IMR-90 (cell line): Measurements from ENCODE around the gene KAT6B. TPM values are rescaled to one million over a fixed set of nuclear protein-coding genes. Genes with fewer than 3 reads are reported as not detected.

Experiments used
- ATAC-seq: fragments of 200-7000 bp; cut with Tn5 transposase; 2 replicates; pipeline ENCODE4 v1.9.1; 2020; ENCODE audit warnings: low read depth, mild to moderate bottlenecking, moderate library complexity
- BruUV-seq: library from RNA; stranded (reverse); fragments of 400-500 nt; replicated peaks from 2 replicates; lab custom pipeline; 2021; lab: Mats Ljungman, UMichigan
- CTCF ChIA-PET: fragments of 300-600 bp; formaldehyde crosslinking; extraction: SDS; loops from one replicate; lab custom pipeline; 2021; ENCODE audit warnings: antibody characterized with exemption; lab: Yijun Ruan, JAX
- POLR2A ChIA-PET: fragments of 300-600 bp; sonication (Branson Sonifier 250); formaldehyde crosslinking; loops from one replicate; lab custom pipeline; 2022; ENCODE audit warnings: antibody characterized with exemption; ENCODE audit not compliant: unreplicated experiment; lab: Charles Lee
- DNase-seq: peaks from one replicate; pipeline ENCODE4 v3.0.0; 2013
- H2AFZ ChIP-seq: replicated peaks from 2 replicates; pipeline ENCODE3; 2013; ENCODE audit warnings: low read length, mild to moderate bottlenecking; ENCODE audit not compliant: poor library complexity
- H2AK5ac ChIP-seq: 2 replicates; pipeline ENCODE4 v1.6.1; 2013; ENCODE audit warnings: low read depth, low read length, inconsistent platforms
- H2AK9ac ChIP-seq: replicated peaks from 2 replicates; pipeline ENCODE3; 2013; ENCODE audit warnings: mild to moderate bottlenecking, low read depth, low read length, moderate library complexity; ENCODE audit not compliant: poor library complexity
- H2BK120ac ChIP-seq: 2 replicates; pipeline ENCODE4 v1.6.1; 2013; ENCODE audit warnings: low read depth, low read length, inconsistent platforms
- H2BK15ac ChIP-seq: 3 replicates; pipeline ENCODE4 v1.6.1; 2013; ENCODE audit warnings: low read depth, low read length, inconsistent platforms
- H2BK20ac ChIP-seq: 2 replicates; pipeline ENCODE4 v1.6.1; 2013; ENCODE audit warnings: low read depth, mild to moderate bottlenecking, inconsistent platforms, low read length, moderate library complexity
- H2BK5ac ChIP-seq: 2 replicates; pipeline ENCODE4 v1.6.1; 2013; ENCODE audit warnings: mild to moderate bottlenecking, low read depth, low read length, inconsistent platforms; ENCODE audit not compliant: poor library complexity, severe bottlenecking
- H3K14ac ChIP-seq: replicated peaks from 2 replicates; pipeline ENCODE4 v1.6.1; 2013; ENCODE audit warnings: low read depth, low read length, inconsistent platforms
- H3K18ac ChIP-seq: 2 replicates; pipeline ENCODE4 v1.6.1; 2013; ENCODE audit warnings: low read depth, low read length, control low read depth
- H3K23ac ChIP-seq: 2 replicates; pipeline ENCODE4 v1.6.1; 2013; ENCODE audit warnings: low read depth, low read length, inconsistent platforms
- H3K27ac ChIP-seq: 2 replicates; pipeline ENCODE4 v1.5.1; 2013; ENCODE audit warnings: mild to moderate bottlenecking, control low read depth, low read length; ENCODE audit not compliant: insufficient read depth
- H3K27me3 ChIP-seq: 2 replicates; pipeline ENCODE4 v1.6.1; 2013; ENCODE audit warnings: low read length; ENCODE audit not compliant: control insufficient read depth, insufficient read depth
- H3K36me3 ChIP-seq: 2 replicates; pipeline ENCODE4 v1.6.1; 2013; ENCODE audit warnings: low read length, mixed read lengths; ENCODE audit not compliant: control insufficient read depth, insufficient read depth
- H3K4ac ChIP-seq: 2 replicates; pipeline ENCODE4 v1.6.1; 2013; ENCODE audit warnings: low read depth, low read length, inconsistent platforms
- H3K4me1 ChIP-seq: 2 replicates; pipeline ENCODE4 v1.6.1; 2013; ENCODE audit warnings: low read length, mixed read lengths; ENCODE audit not compliant: control insufficient read depth, insufficient read depth
- H3K4me2 ChIP-seq: 2 replicates; pipeline ENCODE4 v1.6.1; 2013; ENCODE audit warnings: low read depth, mild to moderate bottlenecking, control low read depth, low read length, moderate library complexity
- H3K4me3 ChIP-seq: 2 replicates; pipeline ENCODE4 v1.5.1; 2013; ENCODE audit warnings: low read depth, mild to moderate bottlenecking, control low read depth, low read length, moderate library complexity; ENCODE audit not compliant: insufficient read depth
- H3K56ac ChIP-seq: 2 replicates; pipeline ENCODE4 v1.6.1; 2013; ENCODE audit warnings: low read length, inconsistent platforms; ENCODE audit not compliant: insufficient read depth; ENCODE audit errors: extremely low read depth
- H3K79me1 ChIP-seq, 2 experiments: 2 replicates each; pipeline ENCODE4 v1.6.1; 2013; ENCODE audit warnings: low read length in 2 of 2, inconsistent platforms in 1 of 2, low read depth in 1 of 2
- H3K9ac ChIP-seq: 2 replicates; pipeline ENCODE4 v1.6.1; 2013; ENCODE audit warnings: low read depth, low read length, control low read depth
- H3K9me1 ChIP-seq: 2 replicates; pipeline ENCODE4 v1.6.1; 2013; ENCODE audit warnings: low read length, inconsistent platforms; ENCODE audit not compliant: insufficient read depth
- H3K9me3 ChIP-seq: 2 replicates; pipeline ENCODE4 v1.6.1; 2013; ENCODE audit warnings: low read length; ENCODE audit not compliant: control insufficient read depth, insufficient read depth
- H4K20me1 ChIP-seq: 2 replicates; pipeline ENCODE4 v1.6.1; 2013; ENCODE audit warnings: low read length, inconsistent platforms; ENCODE audit not compliant: insufficient read depth
- H4K5ac ChIP-seq: 2 replicates; pipeline ENCODE4 v1.6.1; 2013; ENCODE audit warnings: mild to moderate bottlenecking, low read depth, low read length, control low read depth
- H4K8ac ChIP-seq, 2 experiments: 2 replicates each; pipeline ENCODE4 v1.6.1; 2013; ENCODE audit warnings: low read depth in 2 of 2, low read length in 2 of 2, control low read depth in 1 of 2, inconsistent platforms in 1 of 2
- H4K91ac ChIP-seq: 2 replicates; pipeline ENCODE4 v1.6.1; 2013; ENCODE audit warnings: low read depth, low read length, inconsistent platforms; ENCODE audit not compliant: insufficient read depth
- BHLHE40 ChIP-seq: fragments of 150-350 bp; IDR thresholded peaks from 2 replicates; pipeline ENCODE4 v1.6.1; 2016; ENCODE audit warnings: mild to moderate bottlenecking, low read depth, low read length
- CHD1 ChIP-seq: IDR thresholded peaks from 2 replicates; pipeline ENCODE4 v1.6.1; 2012; ENCODE audit warnings: low read depth, low read length, improper control_type of control experiment
- CTCF ChIP-seq: conservative IDR thresholded peaks from 2 replicates; pipeline ENCODE4 v1.5.1; 2012; ENCODE audit warnings: mild to moderate bottlenecking, low read depth, low read length, improper control_type of control experiment
- ELK1 ChIP-seq: fragments of 150-350 bp; IDR thresholded peaks from 2 replicates; pipeline ENCODE4 v1.6.1; 2016; ENCODE audit warnings: low read depth, mild to moderate bottlenecking, low read length, moderate library complexity, borderline replicate concordance
- FOS ChIP-seq: fragments of 150-350 bp; IDR thresholded peaks from 2 replicates; pipeline ENCODE4 v1.6.1; 2016; ENCODE audit warnings: low read depth, low read length
- MAFK ChIP-seq: IDR thresholded peaks from 2 replicates; pipeline ENCODE4 v1.6.1; 2012; ENCODE audit warnings: low read depth, low read length, improper control_type of control experiment
- MAZ ChIP-seq: IDR thresholded peaks from 2 replicates; pipeline ENCODE4 v1.6.1; 2012; ENCODE audit warnings: low read depth, mild to moderate bottlenecking, low read length, improper control_type of control experiment, moderate library complexity, borderline replicate concordance
- MXI1 ChIP-seq: IDR thresholded peaks from 2 replicates; pipeline ENCODE4 v1.6.1; 2012; ENCODE audit warnings: low read depth, mild to moderate bottlenecking, low read length, moderate library complexity, borderline replicate concordance
- POLR2A ChIP-seq: IDR thresholded peaks from 2 replicates; pipeline ENCODE4 v1.6.1; 2012; ENCODE audit warnings: mild to moderate bottlenecking, low read depth, low read length
- RAD21 ChIP-seq: IDR thresholded peaks from 2 replicates; pipeline ENCODE4 v1.6.1; 2012; ENCODE audit warnings: low read length, improper control_type of control experiment
- RCOR1 ChIP-seq: IDR thresholded peaks from 2 replicates; pipeline ENCODE4 v1.6.1; 2012; ENCODE audit warnings: mild to moderate bottlenecking, low read length, improper control_type of control experiment; ENCODE audit not compliant: insufficient replicate concordance
- RFX5 ChIP-seq: IDR thresholded peaks from 2 replicates; pipeline ENCODE4 v1.8.0; 2012; ENCODE audit warnings: low read depth, mild to moderate bottlenecking, low read length, moderate library complexity
- SMC3 ChIP-seq: fragments of 150-350 bp; IDR thresholded peaks from 2 replicates; pipeline ENCODE4 v1.6.1; 2016; ENCODE audit warnings: low read depth, mild to moderate bottlenecking, antibody characterized with exemption, low read length, moderate library complexity
- USF2 ChIP-seq: fragments of 150-350 bp; IDR thresholded peaks from 2 replicates; pipeline ENCODE4 v1.6.1; 2017; ENCODE audit warnings: mild to moderate bottlenecking, antibody characterized with exemption, low read length, low read depth
- WGBS, 2 experiments: methylation state at CpG; one replicate each; pipeline versions ENCODE4 v1.1.5 to v1.1.7; 2013; ENCODE audit warnings: missing lambda C conversion rate in 2 of 2; ENCODE audit not compliant: insufficient read length in 1 of 2; ENCODE audit errors: extremely low coverage in 2 of 2; 5-methylcytosine and 5-hydroxymethylcytosine counted together
- dilution Hi-C: fragments of 300-500 bp; cut with HindIII; formaldehyde crosslinking; loops from one replicate; pipeline ENCODE4 v1.14.3; 2018; ENCODE audit warnings: low sequenced_read_pairs; ENCODE audit not compliant: unreplicated experiment
- in situ Hi-C: fragments of 300-500 bp; cut with MboI; formaldehyde crosslinking; loops from 3 replicates; pipeline ENCODE4 v1.14.3; 2019; ENCODE audit warnings: low sequenced_read_pairs, inconsistent platforms, mixed read lengths
- intact Hi-C: fragments of 100-400 bp; cut with micrococcal nuclease; formaldehyde crosslinking; loops from 2 replicates; pipeline ENCODE4 v1.10.0; 2022
- polyA plus RNA-seq, 3 experiments: library from polyadenylated mRNA; depleted of rRNA; stranded (reverse); fragments of >200 nt; gene quantifications; 2 replicates each; pipeline ENCODE4 v1.2.3, GENCODE V29; 2012; ENCODE audit warnings: low replicate concordance in 1 of 3
- total RNA-seq: library from RNA; depleted of rRNA; stranded (reverse); fragments of >200 nt; gene quantifications from 2 replicates; pipeline ENCODE4 v1.2.3, GENCODE V29; 2012

KAT6B gene
- total and polyA plus RNA-seq, 2 of the 4 experiments (the other 2 are of a cell fraction), result 8.8 to 28.1 TPM

GRCh38 chr10:74901867-74902450, 75.6 kb downstream of the KAT6B start:
- ChIA-PET POLR2A (no interaction called here), CTCF (interaction anchor here (0.6 kb wide), 1 partner anchor 576 kb away, joined by 3 read pairs; no protein-coding TSS in a partner anchor)
- Histone ChIP-seq H2BK20ac (peak overlapping the region; percentile 18; the same call in 1 of the 2 replicates), H3K4me2 (peak overlapping the region; percentile 13; the same call in 1 of the 2 replicates), H3K4ac (peak overlapping the region; percentile 36), H3K14ac (peak overlapping the region; percentile 35; the same call in 1 of the 2 replicates), H4K91ac (no peak overlapping the region), H3K23ac (no peak overlapping the region), H2BK15ac (no peak overlapping the region), H3K79me1 (peaks cover 43 to 74% of the 10 kb centered on the region in 2 experiments), H2AFZ (no peak overlapping the region), H2BK5ac (no peak overlapping the region), H3K18ac (no peak overlapping the region; the same call in 1 of the 2 replicates), H3K9me1 (peaks cover 27% of the 10 kb centered on the region), H3K9ac (no peak overlapping the region), H2BK120ac (no peak overlapping the region), H4K5ac (0 out of 2 replicates have a peak overlapping the region, but pooled peaks have one; percentile 36), H4K8ac (peak overlapping the region in 1 of 2 experiments; percentile 28; a peak in 1 of 4 replicates), H3K36me3 (no peaks in the 10 kb centered on the region; the same call in 1 of the 2 replicates), H2AK9ac (no peak overlapping the region), H3K27ac (no peak overlapping the region; the same call in 1 of the 2 replicates), H3K9me3 (no peaks in the 10 kb centered on the region), H3K4me3 (no peak overlapping the region), H4K20me1 (peaks cover 29% of the 10 kb centered on the region; the same call in 1 of the 2 replicates), H3K4me1 (peaks cover 13% of the 10 kb centered on the region), H3K56ac (no peak overlapping the region), H2AK5ac (peak overlapping the region; percentile 53; the same call in 1 of the 2 replicates), H3K27me3 (no peaks in the 10 kb centered on the region)
- 86% methylated on average over 4 of the region's 6 CpGs; no CpG with 5 or more reads in 1 of the 2 experiments for WGBS, 2 experiments
- in situ Hi-C loops (no loop called here), intact Hi-C loops (no loop called here), dilution Hi-C loops (no loop called here)
- TF ChIP-seq RAD21 (no peak), BHLHE40 (no peak), CTCF (no peak), SMC3 (no peak), CHD1 (no peak), FOS (no peak), MXI1 (no peak), POLR2A (no peak), ELK1 (no peak), MAFK (no peak), MAZ (no peak), RCOR1 (no peak), RFX5 (no peak), USF2 (no peak)
- ATAC-seq (no peak), DNase-seq (no peak)
- BruUV-seq, result no TSS peak
